Activated CD4-positive, alpha-beta T cell treated with anti-CD3 and anti-CD28 coated beads, Interleukin-2, Interleukin-4, amounts not matched to agents 100 ng/mL and 50 ng/mL, durations not matched to agents 16 hours and 8 hours (primary cell): Measurements from ENCODE around the gene CBLL1.
A peak's percentile ranks its signal among the peaks of the same experiment; 100 is the strongest.

Experiments used
- DNase-seq: peaks from one replicate; pipeline ENCODE4 v3.0.0-alpha.2; 2020; ENCODE audit warnings: low spot score

Gene CBLL1, protein sequence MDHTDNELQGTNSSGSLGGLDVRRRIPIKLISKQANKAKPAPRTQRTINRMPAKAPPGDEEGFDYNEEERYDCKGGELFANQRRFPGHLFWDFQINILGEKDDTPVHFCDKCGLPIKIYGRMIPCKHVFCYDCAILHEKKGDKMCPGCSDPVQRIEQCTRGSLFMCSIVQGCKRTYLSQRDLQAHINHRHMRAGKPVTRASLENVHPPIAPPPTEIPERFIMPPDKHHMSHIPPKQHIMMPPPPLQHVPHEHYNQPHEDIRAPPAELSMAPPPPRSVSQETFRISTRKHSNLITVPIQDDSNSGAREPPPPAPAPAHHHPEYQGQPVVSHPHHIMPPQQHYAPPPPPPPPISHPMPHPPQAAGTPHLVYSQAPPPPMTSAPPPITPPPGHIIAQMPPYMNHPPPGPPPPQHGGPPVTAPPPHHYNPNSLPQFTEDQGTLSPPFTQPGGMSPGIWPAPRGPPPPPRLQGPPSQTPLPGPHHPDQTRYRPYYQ

DNA sequence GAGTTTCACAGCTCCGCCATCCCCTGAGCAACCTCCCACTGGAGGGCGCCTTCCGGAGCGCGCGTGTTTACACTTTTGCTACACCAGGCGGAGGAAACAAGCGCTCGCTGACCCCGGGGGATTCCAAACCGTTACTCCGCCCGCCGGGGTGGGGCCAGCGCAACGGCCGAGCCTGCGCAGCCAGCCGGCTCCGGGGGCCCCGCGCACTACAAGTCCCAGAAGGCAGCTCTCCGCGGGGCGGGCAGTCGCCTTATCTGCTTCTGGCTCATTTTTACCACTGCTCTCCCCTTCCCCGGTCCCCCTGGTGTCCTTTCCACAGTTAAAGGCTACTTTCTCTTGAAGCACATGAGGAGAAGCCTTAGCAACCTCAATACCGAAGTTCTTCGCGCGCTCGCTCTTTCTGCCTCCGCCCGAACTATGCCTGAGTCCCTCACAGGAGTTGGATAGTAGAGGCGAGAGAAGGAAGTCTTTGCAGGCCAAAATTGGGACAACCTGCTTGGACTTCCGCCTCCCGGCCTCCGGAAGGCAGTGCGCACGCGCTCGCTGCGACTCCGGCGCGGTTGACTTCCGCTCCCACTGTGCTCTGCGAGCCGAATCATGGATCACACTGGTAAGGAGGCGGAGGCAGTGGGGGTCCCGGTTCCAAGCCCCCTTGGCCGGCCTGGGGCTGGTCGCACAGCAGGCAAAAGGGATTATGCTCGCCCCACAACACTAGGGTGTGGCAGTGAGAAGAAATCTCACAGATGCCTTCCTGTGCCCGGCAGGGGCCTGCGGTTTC lies at the start of gene CBLL1:
CBLL1 (plus strand) TSS at position 576 of the 778 bp plus-strand sequence; CDS start at position 598, 22 bp downstream.
- peak; percentile 97 for DNase-seq

DNA sequence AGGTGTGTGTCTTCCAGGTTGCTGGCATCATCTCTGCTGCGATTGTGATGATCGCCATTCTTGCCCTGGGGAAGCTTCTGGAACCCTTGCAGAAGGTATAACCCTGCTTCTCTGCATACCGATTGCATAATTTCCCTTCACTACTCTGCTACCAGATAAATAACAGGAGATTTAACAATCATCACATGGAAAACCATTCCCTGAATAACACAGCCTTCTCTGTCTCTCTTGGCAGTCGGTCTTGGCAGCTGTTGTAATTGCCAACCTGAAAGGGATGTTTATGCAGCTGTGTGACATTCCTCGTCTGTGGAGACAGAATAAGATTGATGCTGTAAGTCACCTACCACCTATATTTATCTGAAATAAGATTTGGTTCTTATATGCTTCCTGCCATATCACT lies 49.6 kb upstream of the CBLL1 start:
- no peak for DNase-seq

DNA sequence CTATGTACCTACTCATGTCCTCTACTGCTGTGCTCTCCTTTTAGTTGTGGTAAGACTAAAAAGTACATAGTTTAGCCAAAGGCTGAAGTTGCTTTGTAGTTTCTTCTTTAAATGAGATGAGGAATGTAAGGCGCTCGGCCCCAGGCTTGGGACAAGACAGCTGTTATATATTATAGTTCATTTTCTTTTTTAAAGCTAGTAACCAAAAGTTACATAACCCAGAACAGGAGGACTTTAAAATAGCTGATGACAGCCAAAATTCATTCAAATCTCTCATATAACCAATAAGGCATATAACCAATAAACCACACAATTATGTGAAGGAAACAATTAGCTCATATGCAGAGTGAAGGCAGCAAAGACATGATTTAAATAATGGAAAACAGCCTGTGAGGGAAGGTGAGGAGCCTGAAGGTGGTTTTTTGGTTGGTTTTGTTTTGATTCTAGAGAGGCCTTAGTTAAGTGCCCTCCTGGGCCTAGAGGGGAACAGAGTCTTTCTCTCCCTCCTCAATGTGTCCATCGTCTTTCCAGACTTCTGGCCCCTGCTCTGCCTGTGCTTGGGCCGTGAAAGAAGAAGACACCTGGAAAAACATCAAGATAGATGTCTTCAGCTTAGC lies 47.5 kb upstream of the CBLL1 start:
- no peak for DNase-seq

DNA sequence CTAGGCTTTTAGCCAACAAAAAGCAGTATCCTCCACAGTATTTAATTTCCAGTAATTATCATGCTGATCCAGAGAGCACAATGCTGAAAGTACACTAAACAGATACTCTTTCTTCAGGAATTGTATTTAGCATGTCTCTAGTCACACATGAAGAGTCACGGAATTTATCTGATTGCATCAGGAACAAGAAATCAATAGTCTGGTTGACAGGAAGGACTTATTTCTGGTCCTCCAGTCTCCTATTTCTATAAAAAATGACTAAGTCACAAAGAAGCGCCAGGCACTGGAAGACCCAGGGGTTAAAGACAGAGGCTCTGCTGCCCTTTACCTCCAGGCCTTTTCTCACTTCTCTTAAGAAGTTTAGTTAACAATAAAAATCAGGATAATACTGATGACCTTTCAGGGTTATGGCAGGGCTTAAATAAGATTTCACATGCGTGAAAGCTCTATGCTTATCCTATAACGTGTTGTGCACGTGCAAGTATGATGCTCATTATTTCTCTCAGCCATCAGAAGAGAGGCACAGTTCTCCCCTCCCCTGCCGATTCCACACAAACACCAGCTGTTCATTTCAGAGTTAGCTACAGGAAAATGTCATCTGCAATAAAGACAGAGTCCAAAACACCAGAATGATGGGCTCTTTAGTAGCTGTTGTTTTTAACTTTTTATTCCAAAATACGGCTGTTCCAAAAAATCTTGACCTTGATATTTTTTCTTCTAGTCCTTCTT lies 46.5 kb upstream of the CBLL1 start:
- DNase-seq, result no peak

DNA sequence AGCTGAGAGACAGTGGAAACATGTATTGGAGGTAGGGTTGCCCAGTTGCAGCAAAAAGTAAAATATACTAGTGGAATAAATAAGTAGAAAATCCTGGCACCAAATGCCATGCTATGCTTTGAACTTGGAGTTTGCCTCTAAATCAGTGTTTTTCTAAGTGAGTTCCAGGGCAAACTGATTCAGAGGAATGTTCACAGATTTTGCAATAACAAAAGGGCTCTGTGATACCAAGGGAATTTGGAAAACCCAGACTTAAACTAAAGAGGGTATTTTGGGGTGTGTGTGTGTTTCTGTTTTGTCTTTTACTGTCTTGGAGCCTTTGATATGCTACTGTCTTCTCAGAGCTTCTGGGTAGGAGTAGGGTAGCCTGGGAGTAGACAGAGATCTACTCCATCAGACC lies 43.4 kb upstream of the CBLL1 start:
- DNase-seq, result no peak

DNA sequence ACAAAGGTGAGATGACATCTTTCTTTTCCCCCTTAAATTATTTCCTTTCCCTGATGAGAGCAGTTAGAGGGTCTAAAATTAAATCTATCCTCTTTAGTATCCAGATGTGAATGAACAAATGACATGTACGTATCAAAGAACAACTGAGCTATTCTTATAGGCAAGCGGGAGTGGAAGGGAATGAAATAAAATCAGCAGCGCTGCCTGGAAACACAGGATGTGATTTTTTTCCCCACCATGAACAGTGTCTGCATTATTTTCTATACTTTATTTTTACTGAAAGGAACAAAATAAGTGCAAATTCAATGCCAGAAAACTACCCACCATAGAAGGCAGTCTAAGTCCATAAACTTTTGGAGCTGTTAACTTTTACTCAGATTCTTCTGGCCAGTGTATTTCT lies 42.8 kb upstream of the CBLL1 start:
- DNase-seq, result no peak

DNA sequence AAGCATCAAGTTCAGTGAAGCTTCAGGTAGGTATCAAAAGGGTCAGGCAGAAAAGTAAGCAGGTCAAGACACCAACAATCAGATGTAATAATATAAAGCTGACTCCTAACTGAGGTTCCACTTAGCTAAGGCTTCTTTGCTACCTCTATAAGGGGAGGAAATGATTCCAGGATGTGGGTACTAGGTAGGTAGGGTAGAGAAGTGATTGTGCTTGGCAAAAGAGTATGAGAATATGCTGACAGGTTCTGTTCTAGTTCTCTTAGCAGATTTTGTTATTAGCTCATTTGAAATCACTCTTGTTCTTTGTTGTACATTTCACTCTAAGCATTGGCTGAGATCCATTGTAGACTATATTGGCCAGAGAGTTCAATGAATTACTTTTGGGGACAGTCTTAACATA lies 40.7 kb upstream of the CBLL1 start:
- no peak for DNase-seq

DNA sequence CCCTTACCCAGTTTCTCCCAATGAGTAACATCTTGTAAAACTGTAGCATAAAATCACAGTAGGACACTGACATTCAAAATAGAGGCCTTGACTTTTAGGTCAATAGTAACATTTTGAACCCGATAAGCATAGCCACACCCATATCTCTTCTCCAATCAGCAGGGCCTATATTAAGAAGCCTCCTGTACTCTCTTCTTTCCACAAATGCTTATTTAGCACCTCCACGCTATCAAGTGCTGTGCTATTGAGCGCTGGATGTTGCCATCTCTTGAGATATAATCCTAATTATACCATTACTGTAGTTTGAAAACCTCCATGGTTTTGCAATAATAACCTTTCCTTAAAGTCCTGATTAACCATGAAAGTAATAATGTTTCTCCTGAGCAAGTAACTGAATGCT lies 40.1 kb upstream of the CBLL1 start:
- DNase-seq, result no peak

DNA sequence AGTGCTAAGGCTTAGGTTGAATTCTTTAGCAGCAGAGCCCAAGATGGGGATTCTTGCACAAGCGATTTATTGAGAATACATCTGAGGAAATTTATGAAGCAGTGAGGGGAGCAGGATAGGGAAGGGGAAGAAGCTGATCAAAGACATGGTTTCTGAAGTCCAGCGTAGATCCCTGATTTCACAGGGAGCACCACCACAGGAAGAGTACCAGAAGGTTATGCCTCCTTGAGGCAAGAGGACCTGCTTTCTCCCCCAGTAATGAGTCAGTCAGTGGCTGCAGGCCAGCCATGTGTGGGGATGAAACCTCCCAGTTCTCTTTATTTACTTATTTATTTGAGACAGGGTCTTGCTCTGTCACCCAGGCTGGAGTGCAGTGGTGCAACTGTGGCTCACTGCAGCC lies 35.0 kb upstream of the CBLL1 start:
- DNase-seq, result no peak

DNA sequence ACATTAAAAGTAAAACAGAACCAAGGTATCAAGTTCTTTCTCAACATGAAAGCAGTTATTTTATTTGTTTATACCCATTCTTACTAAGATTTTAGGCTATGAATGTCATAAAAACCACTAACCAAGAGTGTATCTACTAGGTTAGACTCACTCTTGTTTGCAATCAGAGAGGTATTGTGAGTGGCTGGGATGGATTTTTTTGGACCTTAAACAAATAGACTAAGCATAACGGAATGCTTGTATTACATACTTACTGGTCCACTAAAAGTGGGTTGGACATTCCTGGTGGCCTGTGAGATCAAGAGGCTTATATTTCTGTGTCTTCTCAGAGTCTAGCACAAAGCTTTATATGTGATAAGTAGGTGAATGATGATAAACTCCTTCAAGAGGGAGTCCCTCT lies 32.6 kb upstream of the CBLL1 start:
- DNase-seq, result no peak

DNA sequence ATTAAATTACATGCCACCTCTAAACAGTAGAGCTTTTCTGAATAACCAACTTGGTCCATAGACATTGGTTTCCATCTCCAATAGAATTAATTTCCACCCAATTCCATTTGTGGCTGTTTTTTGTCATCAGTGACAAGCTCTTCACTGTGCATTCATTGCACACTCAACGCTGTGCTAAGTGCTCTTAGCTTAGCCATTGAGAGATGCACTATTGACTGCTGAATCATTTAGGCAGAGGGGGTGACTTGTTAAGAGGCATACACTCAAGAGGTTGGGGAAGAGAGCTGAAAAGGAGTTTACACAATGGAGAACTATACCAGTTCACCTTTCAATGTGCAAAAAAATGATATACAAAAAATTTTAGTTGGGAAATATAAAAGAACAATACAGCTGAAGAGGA lies 31.9 kb upstream of the CBLL1 start:
- no peak for DNase-seq

DNA sequence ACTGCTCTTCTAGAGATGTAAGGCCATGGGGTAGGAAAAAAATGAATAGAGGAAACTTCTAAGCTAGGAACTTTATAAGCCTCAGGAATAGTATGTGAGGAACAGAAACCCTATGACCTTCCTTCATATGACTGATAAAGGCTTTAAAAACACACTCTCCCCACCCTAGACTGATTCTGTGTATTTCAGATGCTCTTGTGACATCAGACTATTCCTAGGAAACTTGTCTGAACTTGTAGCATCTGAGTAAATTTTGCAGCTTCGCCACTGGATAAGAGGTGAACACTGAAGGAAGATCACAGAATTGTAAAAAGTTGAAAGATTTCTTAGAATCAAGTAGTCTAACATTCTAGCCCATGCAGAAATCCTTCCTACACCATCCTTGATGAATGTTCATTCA lies 31.0 kb upstream of the CBLL1 start:
- DNase-seq, result no peak

DNA sequence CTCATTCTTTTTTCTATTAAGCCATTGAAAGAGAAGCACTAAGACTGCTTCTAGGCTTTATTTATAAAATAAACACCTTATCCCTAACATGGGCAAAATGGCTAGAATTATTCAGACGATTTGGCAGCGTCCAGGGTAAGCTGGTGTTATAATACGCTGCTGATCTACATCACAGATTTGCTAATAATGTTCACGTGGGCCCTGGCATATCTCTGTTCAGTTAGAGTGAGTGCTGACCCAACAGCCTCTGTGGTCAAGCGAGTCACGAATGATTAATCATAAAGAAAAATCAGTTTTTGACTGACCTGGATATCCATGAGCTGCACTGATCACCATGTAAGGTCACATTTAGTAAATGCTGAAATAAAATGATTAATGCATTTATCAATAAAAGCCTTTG lies 28.4 kb upstream of the CBLL1 start:
- no peak for DNase-seq

DNA sequence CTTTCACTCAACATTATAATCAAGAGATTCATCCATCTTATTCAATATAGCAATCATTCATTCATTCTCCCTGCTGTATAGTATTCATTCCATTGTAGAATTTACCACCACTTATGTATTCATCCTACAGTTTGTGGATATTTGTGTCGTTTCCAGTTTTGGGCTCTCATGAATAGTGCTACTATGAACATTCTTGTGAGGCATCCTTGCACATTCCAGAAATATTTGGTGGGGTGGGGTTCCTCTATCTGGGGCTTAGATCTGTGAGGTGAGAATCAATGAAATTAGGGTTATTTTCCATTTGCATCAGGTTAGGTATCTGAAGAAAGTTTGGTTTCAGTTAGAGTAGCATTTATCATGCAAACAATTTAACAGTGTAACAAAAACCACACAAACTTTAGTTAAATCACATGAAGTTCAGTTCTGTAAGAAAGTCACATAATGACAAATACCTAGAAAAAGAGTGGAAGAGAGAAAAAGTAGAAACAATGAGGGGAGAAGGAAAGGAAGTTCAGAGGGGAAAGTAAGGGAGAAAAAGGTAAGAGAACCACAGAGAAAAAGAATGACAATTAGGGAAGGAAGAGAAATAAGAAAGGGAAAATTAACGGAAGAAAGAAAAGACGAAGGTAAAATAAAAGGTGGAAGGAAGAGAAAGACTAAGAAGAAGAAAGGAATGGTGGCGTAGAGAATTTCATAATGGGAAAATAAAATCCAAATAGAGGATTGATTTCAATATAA lies 25.3 kb upstream of the CBLL1 start:
- no peak for DNase-seq

DNA sequence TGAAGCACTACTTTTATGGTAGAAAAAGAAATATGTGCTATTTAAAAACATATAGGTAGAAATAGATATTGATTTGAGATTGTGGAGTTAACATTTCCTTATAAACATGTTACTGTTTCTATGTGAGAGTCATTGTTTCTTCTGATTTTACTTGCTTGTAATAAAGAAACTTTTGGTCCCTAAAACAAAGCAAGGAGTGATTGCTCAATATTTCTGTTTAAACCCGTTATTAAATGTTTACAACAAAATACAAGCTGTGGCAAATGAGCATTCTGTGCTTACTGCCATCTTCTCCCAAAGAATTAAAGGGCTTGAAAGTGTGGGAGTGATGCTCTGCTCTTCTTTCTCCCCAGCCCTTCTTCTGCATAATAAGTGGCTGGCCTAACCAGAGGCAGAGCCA lies 22.7 kb upstream of the CBLL1 start:
- no peak for DNase-seq

DNA sequence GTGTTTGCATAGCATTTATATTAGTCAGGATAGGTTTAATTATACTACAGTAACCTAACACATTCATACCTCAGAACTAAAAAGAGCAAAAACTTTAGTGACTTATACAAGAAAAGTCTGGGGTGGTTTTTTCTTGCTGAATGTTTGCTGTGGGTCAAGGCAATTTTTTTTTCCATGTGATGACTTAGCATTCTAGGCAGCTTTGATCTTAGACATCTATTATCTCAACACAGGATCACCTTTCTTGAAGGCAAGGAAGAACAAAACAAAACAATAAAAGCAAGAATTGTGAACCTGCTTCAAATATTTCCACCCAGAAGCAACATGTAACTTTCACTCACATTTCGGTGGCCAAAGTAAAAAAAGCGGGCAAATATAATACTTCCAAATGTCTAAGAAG lies 20.7 kb upstream of the CBLL1 start:
- DNase-seq, result no peak

DNA sequence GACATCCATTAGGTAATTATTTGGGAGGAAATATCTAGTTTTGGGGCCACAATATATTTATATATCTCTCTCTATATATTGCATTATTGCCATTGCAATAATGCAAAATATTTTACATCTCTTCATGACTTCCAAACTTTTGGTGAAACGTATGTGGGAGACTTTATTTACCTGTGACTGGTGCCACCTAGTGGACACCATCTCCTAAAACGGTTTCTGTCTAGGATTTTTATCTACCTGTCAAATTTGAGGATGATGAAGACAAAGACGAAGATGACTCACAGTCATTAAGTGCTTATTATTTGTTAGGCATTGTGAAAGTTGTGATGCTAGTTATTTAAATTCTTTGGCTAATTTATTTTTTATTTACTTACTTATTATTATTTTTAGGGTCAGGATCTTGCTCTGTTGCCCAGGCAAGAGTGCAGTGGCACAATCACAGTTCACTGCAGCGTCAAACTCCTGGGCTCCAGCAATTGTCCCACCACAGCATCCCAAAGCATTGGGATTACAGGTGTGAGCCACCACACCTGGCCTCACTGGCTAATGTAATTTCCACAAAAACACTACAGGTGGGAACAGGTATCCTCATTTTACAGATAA lies 18.7 kb upstream of the CBLL1 start:
- peak; percentile 52 for DNase-seq

DNA sequence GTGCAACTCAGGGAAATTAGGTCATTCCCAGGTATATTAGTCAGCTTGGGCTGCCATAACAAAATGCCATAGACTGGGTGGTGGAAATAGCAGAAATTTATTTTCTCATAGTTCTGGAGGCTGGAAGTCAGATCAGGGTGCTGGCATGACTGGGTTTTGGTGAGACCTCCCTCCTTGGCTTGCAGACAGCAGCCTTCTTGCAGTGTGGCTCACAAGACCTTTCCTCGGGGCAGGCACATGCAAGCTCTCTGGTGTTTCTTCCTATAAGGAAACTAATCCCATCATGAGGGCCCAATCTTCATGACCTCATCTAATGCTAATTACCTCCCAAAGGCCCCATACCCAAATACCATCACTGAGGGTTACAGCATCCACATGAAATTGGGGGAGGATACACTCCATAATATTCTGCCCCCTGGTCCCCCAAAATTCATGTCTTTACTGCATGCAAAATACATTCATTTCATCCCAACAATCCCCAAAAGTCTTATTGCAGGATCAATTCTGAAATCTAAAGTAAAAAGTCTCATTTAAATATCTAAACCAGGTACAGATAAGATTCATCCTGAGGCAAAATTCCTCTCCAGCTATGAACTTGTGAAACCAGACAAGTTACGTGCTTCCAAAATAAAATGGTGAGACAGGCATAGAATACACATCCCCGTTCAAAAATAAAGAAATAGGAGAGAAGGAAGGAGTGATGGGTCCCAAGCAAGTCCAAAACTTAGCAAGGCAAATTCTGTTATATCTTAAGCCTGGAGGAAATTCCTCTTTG lies 17.4 kb upstream of the CBLL1 start:
- DNase-seq, result no peak

DNA sequence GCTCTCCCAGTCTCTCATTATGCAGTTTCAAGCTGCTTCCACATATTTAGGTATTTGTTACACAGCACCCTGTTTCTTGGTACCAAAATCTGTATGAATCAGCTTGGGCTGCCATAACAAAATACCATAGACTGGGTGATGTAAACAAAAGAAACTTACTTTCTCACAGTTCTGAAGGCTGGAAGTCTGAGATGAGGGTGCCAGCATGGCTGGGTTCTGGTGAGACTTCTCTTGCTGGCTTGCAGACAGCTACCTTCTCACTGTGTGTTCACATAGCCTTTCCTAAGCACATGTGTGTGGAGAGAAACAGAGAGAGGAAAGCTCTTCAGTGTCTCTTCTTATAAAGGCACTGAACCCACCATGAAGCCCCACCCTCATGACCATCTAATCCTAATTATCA lies 15.7 kb upstream of the CBLL1 start:
- DNase-seq, result no peak
